SH-SY5Y (cell line): Measurements from ENCODE around the gene DAG1.

Experiments
- GATA2 ChIP-seq: IDR thresholded peaks from 2 replicates; pipeline ENCODE4 v1.6.1; 2011; ENCODE audit warnings: mild to moderate bottlenecking, low read depth, low read length
- GATA3 ChIP-seq: IDR thresholded peaks from 2 replicates; pipeline ENCODE4 v1.6.1; 2011; ENCODE audit warnings: low read depth, mild to moderate bottlenecking, low read length, moderate library complexity

DAG1 gene

GRCh38 chr3:49469936-49470713, at the start of gene DAG1:
DAG1 (plus strand) TSS chr3:49470267; CDS start chr3:49510535, 40,268 bp downstream.
- TF ChIP-seq GATA2 (no peak), GATA3 (no peak)

- no peak for TF ChIP-seq GATA3
- no peak for TF ChIP-seq GATA2
Observed at GRCh38 chr3:49421890-49422378, 48.1 kb upstream of the DAG1 start.

GRCh38 chr3:49422379-49423248, 47.5 kb upstream of the DAG1 start, which contains the start of gene AMT:
AMT (minus strand) TSS chr3:49422473; CDS start chr3:49422450, 23 bp downstream.
- TF ChIP-seq GATA2 (no peak), GATA3 (no peak)

- TF ChIP-seq GATA2 (no peak), GATA3 (no peak)
Observed at GRCh38 chr3:49424816-49425215, 45.3 kb upstream of the DAG1 start.

- TF ChIP-seq GATA2: no peak
- no peak for TF ChIP-seq GATA3
Observed at GRCh38 chr3:49427586-49427985, 42.5 kb upstream of the DAG1 start.

- TF ChIP-seq GATA2: no peak
- no peak for TF ChIP-seq GATA3
Observed at GRCh38 chr3:49428752-49429080, 41.4 kb upstream of the DAG1 start.

- TF ChIP-seq GATA3 (no peak), GATA2 (no peak)
Observed at GRCh38 chr3:49434731-49435130, 35.3 kb upstream of the DAG1 start.

- TF ChIP-seq GATA3 (no peak), GATA2 (no peak)
Observed at GRCh38 chr3:49445391-49445790, 24.7 kb upstream of the DAG1 start.

- no peak for TF ChIP-seq GATA3
- TF ChIP-seq GATA2: no peak
Observed at GRCh38 chr3:49453621-49454020, 16.4 kb upstream of the DAG1 start.

GRCh38 chr3:49454458-49454857, 15.6 kb upstream of the DAG1 start:
- TF ChIP-seq GATA2 (no peak), GATA3 (no peak)

- TF ChIP-seq GATA2: no peak
- no peak for TF ChIP-seq GATA3
Observed at GRCh38 chr3:49454898-49455681, 15.0 kb upstream of the DAG1 start.

GRCh38 chr3:49456466-49456865, 13.6 kb upstream of the DAG1 start:
- TF ChIP-seq GATA2: no peak
- TF ChIP-seq GATA3: no peak

GRCh38 chr3:49460188-49460890, 9.7 kb upstream of the DAG1 start:
- TF ChIP-seq GATA2 (no peak), GATA3 (no peak)

- TF ChIP-seq GATA3: no peak
- TF ChIP-seq GATA2: no peak
Observed at GRCh38 chr3:49460956-49461355, 9.1 kb upstream of the DAG1 start.
